Suppressor macrophage treated with lipopolysaccharide for 1 hour (primary cell): ENCODE measurements around the gene ZNF346.
A peak's percentile ranks its signal among the peaks of the same experiment; 100 is the strongest.

ENCODE experiments used
- DNase-seq, 3 donors: peaks; one replicate each; pipeline ENCODE4 v3.0.0-alpha.2; 2020 to 2022

The ZNF346 gene

GRCh38 chr5:177071666-177072385 is 49.3 kb downstream of the ZNF346 start:
- peak; percentile 85 to 88 (median 87) for DNase-seq

- no peak for DNase-seq
These were observed 54.8 kb downstream of the ZNF346 start for GRCh38 chr5:177077335-177077734.

GRCh38 chr5:177079606-177080005 is 57.1 kb downstream of the ZNF346 start:
- no peak for DNase-seq

GRCh38 chr5:177080265-177080664 is 57.8 kb downstream of the ZNF346 start:
- DNase-seq, result no peak

GRCh38 chr5:177081859-177082258 is 59.4 kb downstream of the ZNF346 start:
- no peak for DNase-seq

- no peak for DNase-seq
These were observed 60.9 kb downstream of the ZNF346 start for GRCh38 chr5:177083357-177083756.

- no peak for DNase-seq
These were observed 61.7 kb downstream of the ZNF346 start for GRCh38 chr5:177084175-177084574.

- DNase-seq, result peak in 1 of 3 donors; percentile 5
These were observed 63.6 kb downstream of the ZNF346 start for GRCh38 chr5:177085985-177086653.

GRCh38 chr5:177086654-177087397 is 64.3 kb downstream of the ZNF346 start, which contains the start of gene FGFR4:
Gene FGFR4 (plus strand): TSS chr5:177086915. CDS start chr5:177089603, 2,688 bp downstream.
- DNase-seq, result peak; percentile 65 to 88 (median 69)

GRCh38 chr5:177087398-177088005 is 65.0 kb downstream of the ZNF346 start:
- DNase-seq, result no peak

GRCh38 chr5:177089127-177089526 is 66.6 kb downstream of the ZNF346 start:
- no peak for DNase-seq

GRCh38 chr5:177089825-177090641 is 67.5 kb downstream of the ZNF346 start:
- no peak for DNase-seq

- no peak for DNase-seq
These were observed 68.3 kb downstream of the ZNF346 start for GRCh38 chr5:177090813-177091212.

- DNase-seq, result no peak
These were observed 68.7 kb downstream of the ZNF346 start for GRCh38 chr5:177091232-177091631.

GRCh38 chr5:177092178-177093081 is 69.9 kb downstream of the ZNF346 start:
- no peak for DNase-seq

- no peak for DNase-seq
These were observed 70.7 kb downstream of the ZNF346 start for GRCh38 chr5:177093082-177093712.

- DNase-seq, result no peak
These were observed 71.3 kb downstream of the ZNF346 start for GRCh38 chr5:177093803-177094202.

- DNase-seq, result no peak
These were observed 72.0 kb downstream of the ZNF346 start for GRCh38 chr5:177094224-177095087.

- no peak for DNase-seq
These were observed 72.7 kb downstream of the ZNF346 start for GRCh38 chr5:177095088-177095669.
